NCI-H2029 treated with DMSO at 0.1 percent for 48 hours (cell line): ENCODE data around the gene TRAK2.
"Not testable (repeated sequence)": the region's sequence is repeated elsewhere in the genome, so short reads cannot be mapped to it uniquely, and the experiment has no call there.

Experiments used
- DNase-seq: peaks from one replicate; lab custom pipeline; 2025; lab: John Stamatoyannopoulos, UW

TRAK2 gene

GRCh38 chr2:201451292-201452057 is at the start of gene TRAK2, which contains the start of gene STRADB:
Gene TRAK2 (minus strand): TSS chr2:201451458. CDS start chr2:201420507, 30,951 bp downstream.
Gene STRADB (plus strand): TSS chr2:201451740. CDS start chr2:201454841, 3,101 bp downstream.
- peak; percentile 78 for DNase-seq

GRCh38 chr2:201500534-201500933 is 49.3 kb upstream of the TRAK2 start:
- DNase-seq, result no peak

- DNase-seq, result no peak
Observed at GRCh38 chr2:201496785-201497184, 45.5 kb upstream of the TRAK2 start.

- no peak for DNase-seq
Observed at GRCh38 chr2:201490291-201490690, 39.0 kb upstream of the TRAK2 start.

- DNase-seq, result no peak
Observed at GRCh38 chr2:201484805-201485204, 33.5 kb upstream of the TRAK2 start.

- not testable (repeated sequence) for DNase-seq
Observed at GRCh38 chr2:201483758-201484157, 32.5 kb upstream of the TRAK2 start.

GRCh38 chr2:201483342-201483741 is 32.1 kb upstream of the TRAK2 start:
- DNase-seq, result no peak

GRCh38 chr2:201482543-201482942 is 31.3 kb upstream of the TRAK2 start:
- no peak for DNase-seq

- DNase-seq, result no peak
Observed at GRCh38 chr2:201472411-201472810, 21.2 kb upstream of the TRAK2 start.

GRCh38 chr2:201471732-201472393 is 20.6 kb upstream of the TRAK2 start:
- DNase-seq, result no peak

GRCh38 chr2:201470821-201471731 is 19.8 kb upstream of the TRAK2 start:
- DNase-seq, result no peak

GRCh38 chr2:201467666-201468065 is 16.4 kb upstream of the TRAK2 start:
- no peak for DNase-seq

- DNase-seq, result no peak
Observed at GRCh38 chr2:201466050-201466675, 14.9 kb upstream of the TRAK2 start.

- no peak for DNase-seq
Observed at GRCh38 chr2:201465524-201465971, 14.3 kb upstream of the TRAK2 start.

- no peak for DNase-seq
Observed at GRCh38 chr2:201464547-201464946, 13.3 kb upstream of the TRAK2 start.

- DNase-seq, result no peak
Observed at GRCh38 chr2:201460532-201460931, 9.3 kb upstream of the TRAK2 start.

GRCh38 chr2:201458381-201458780 is 7.1 kb upstream of the TRAK2 start:
- DNase-seq, result no peak

GRCh38 chr2:201452922-201453643 is 1.8 kb upstream of the TRAK2 start:
- DNase-seq, result no peak

GRCh38 chr2:201452058-201452921 is 1.0 kb upstream of the TRAK2 start:
- DNase-seq, result no peak

GRCh38 chr2:201450954-201451291 is 335 bp downstream of the TRAK2 start:
- DNase-seq, result no peak
